DOHH2 (cell line): ENCODE data around the gene ACADS.

Source experiments
- H3F3A ChIP-seq: fragments of 200-600 bp; sonication (generic), shearing (Covaris generic); 2 replicates; pipeline ENCODE4 v1.6.0; 2016; ENCODE audit warnings: antibody characterized with exemption, mild to moderate bottlenecking; ENCODE audit not compliant: control insufficient read depth, insufficient read depth
- H3K27ac ChIP-seq: fragments of 200-600 bp; sonication (generic); 2 replicates; pipeline ENCODE4 v1.5.1; 2014; ENCODE audit warnings: low read depth, mild to moderate bottlenecking, low read length, moderate library complexity
- H3K27me3 ChIP-seq: fragments of 200-600 bp; sonication (generic); 2 replicates; pipeline ENCODE4 v1.6.1; 2014; ENCODE audit warnings: mild to moderate bottlenecking, low read length, mixed read lengths; ENCODE audit not compliant: control insufficient read depth
- H3K36me3 ChIP-seq: fragments of 200-600 bp; sonication (generic); 2 replicates; pipeline ENCODE4 v1.6.1; 2014; ENCODE audit warnings: mild to moderate bottlenecking, low read length, moderate library complexity, mixed read lengths; ENCODE audit not compliant: control insufficient read depth
- H3K4me1 ChIP-seq: fragments of 200-600 bp; sonication (generic); 2 replicates; pipeline ENCODE4 v1.6.1; 2014; ENCODE audit warnings: mild to moderate bottlenecking, low read length, mixed read lengths; ENCODE audit not compliant: control insufficient read depth
- H3K4me2 ChIP-seq: fragments of 200-600 bp; sonication (generic); 2 replicates; pipeline ENCODE4 v1.6.0; 2014; ENCODE audit warnings: mild to moderate bottlenecking, low read length, moderate library complexity
- H3K4me3 ChIP-seq: fragments of 200-600 bp; sonication (generic); 2 replicates; pipeline ENCODE4 v1.5.1; 2014; ENCODE audit warnings: mild to moderate bottlenecking, low read length, mixed read lengths
- H3K79me2 ChIP-seq: fragments of 200-600 bp; sonication (generic); 2 replicates; pipeline ENCODE4 v1.6.1; 2014; ENCODE audit warnings: mild to moderate bottlenecking, low read length, mixed read lengths; ENCODE audit not compliant: control insufficient read depth
- H3K9me2 ChIP-seq: fragments of 200-600 bp; sonication (generic); replicated peaks from 2 replicates; pipeline ENCODE4 v1.6.1; 2014; ENCODE audit warnings: mild to moderate bottlenecking, low read length, mixed read lengths; ENCODE audit not compliant: control insufficient read depth
- H3K9me3 ChIP-seq: fragments of 200-600 bp; sonication (generic); 2 replicates; pipeline ENCODE4 v1.6.1; 2014; ENCODE audit warnings: antibody characterized with exemption, low read length, mixed read lengths; ENCODE audit not compliant: control insufficient read depth, insufficient read depth
- H4K20me1 ChIP-seq: fragments of 200-600 bp; sonication (generic); 2 replicates; pipeline ENCODE4 v1.6.0; 2014; ENCODE audit warnings: low read depth, mild to moderate bottlenecking, antibody characterized with exemption, low read length, moderate library complexity; ENCODE audit not compliant: control insufficient read depth, insufficient read depth
- EZH2phosphoT487 ChIP-seq: fragments of 200-600 bp; sonication (generic); IDR thresholded peaks from 2 replicates; pipeline ENCODE4 v1.6.1; 2017; ENCODE audit warnings: borderline replicate concordance, mild to moderate bottlenecking, antibody characterized with exemption, low read length, moderate library complexity, mixed read lengths
- TF ChIP-seq, protein P1 (sequence below): fragments of 200-600 bp; sonication (generic); IDR thresholded peaks from one replicate; pipeline ENCODE4 v1.5.1; 2014; ENCODE audit warnings: antibody characterized with exemption, mild to moderate bottlenecking, low read depth, low read length; ENCODE audit not compliant: poor library complexity, severe bottlenecking

Gene ACADS

DNA sequence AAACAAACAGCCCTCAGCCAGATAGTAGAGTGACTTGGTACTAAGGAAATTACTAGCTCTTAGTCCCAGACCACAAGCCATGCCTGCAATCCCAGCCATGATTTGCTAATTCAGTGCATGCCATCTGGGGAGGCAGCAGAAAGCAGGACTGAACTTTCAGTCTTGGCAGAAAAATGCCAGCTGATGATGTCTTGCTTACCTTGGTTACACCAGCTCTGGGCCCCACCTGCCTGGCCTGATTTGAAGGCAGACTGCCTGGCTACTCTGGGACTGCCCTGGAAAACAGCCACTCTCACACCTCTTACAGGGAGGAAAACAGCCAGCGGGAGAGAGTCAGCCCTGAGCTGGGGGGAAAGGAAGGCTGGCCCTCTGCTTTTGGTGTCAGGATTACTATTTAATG lies 20.0 kb upstream of the ACADS start:
- H3K27ac ChIP-seq: no peak overlapping the region

DNA sequence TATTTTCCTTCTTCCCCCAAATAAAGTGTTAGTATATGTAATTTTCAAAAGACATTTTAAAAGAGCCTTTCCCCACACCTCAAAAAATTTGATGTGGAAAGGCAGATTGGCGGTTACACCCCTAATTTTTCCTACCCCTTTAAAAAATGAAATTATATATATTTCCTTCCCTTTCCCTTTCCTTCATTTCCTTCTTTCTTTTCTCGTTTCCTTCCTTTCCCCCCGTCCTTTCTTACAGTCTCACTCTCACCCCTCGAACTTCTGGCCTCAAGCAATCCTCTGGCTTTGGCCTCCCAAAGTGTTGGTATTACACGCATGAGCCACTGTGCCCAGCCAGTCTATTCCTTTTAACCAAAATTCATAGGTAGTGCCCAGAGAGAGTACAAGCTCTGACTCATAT lies 19.6 kb upstream of the ACADS start:
- peaks cover 34% of the 10 kb centered on the region for H3K36me3 ChIP-seq
- H3F3A ChIP-seq: peaks cover 12% of the 10 kb centered on the region
- no peak overlapping the region for H3K4me3 ChIP-seq
- H3K9me2 ChIP-seq: no peaks in the 10 kb centered on the region
- H3K4me2 ChIP-seq: no peak overlapping the region
- peaks cover 8% of the 10 kb centered on the region for H3K4me1 ChIP-seq
- H3K27me3 ChIP-seq: no peaks in the 10 kb centered on the region
- peaks cover 7% of the 10 kb centered on the region for H3K79me2 ChIP-seq
- H3K27ac ChIP-seq: no peak overlapping the region
- no peaks in the 10 kb centered on the region for H4K20me1 ChIP-seq
- no peaks in the 10 kb centered on the region for H3K9me3 ChIP-seq
- TF ChIP-seq, protein P1, sequence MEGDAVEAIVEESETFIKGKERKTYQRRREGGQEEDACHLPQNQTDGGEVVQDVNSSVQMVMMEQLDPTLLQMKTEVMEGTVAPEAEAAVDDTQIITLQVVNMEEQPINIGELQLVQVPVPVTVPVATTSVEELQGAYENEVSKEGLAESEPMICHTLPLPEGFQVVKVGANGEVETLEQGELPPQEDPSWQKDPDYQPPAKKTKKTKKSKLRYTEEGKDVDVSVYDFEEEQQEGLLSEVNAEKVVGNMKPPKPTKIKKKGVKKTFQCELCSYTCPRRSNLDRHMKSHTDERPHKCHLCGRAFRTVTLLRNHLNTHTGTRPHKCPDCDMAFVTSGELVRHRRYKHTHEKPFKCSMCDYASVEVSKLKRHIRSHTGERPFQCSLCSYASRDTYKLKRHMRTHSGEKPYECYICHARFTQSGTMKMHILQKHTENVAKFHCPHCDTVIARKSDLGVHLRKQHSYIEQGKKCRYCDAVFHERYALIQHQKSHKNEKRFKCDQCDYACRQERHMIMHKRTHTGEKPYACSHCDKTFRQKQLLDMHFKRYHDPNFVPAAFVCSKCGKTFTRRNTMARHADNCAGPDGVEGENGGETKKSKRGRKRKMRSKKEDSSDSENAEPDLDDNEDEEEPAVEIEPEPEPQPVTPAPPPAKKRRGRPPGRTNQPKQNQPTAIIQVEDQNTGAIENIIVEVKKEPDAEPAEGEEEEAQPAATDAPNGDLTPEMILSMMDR: no peak
- no peak for TF ChIP-seq EZH2phosphoT487

More for the DNA sequence above, 20.0 kb upstream of the ACADS start:
- TF ChIP-seq EZH2phosphoT487: no peak
- TF ChIP-seq, protein P1: no peak
- peaks cover 12% of the 10 kb centered on the region for H3F3A ChIP-seq
- no peaks in the 10 kb centered on the region for H3K27me3 ChIP-seq
- H3K36me3 ChIP-seq: peaks cover 35% of the 10 kb centered on the region
- no peaks in the 10 kb centered on the region for H3K9me3 ChIP-seq
- peaks cover 3% of the 10 kb centered on the region for H3K79me2 ChIP-seq
- H3K9me2 ChIP-seq: no peaks in the 10 kb centered on the region
- no peak overlapping the region for H3K4me2 ChIP-seq
- peaks cover 7% of the 10 kb centered on the region for H3K4me1 ChIP-seq
- H3K4me3 ChIP-seq: no peak overlapping the region
- no peaks in the 10 kb centered on the region for H4K20me1 ChIP-seq

DNA sequence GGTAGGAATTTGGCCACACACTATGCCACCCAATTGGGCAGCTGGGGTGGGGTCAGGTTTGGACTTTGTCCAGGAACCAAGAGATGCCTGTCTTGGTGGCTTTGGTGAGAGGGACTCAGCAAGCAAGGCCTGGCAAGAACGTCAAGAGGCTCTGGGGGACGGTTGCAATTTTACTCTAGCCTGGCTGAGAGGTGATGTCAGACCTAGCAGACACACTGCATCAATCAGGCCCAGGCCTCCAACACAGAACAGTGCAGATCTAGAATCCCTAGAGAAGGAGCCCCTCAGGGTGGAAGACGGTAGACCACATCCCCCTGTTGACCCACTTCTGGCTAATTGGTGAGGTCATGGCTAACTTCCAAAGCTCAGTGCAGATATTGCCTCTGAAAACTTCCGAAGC lies 17.0 kb upstream of the ACADS start:
- Histone ChIP-seq H3K4me2 (no peak overlapping the region), H3K9me2 (no peaks in the 10 kb centered on the region), H3K4me3 (no peak overlapping the region), H3K4me1 (peaks cover 25% of the 10 kb centered on the region), H3K27ac (no peak overlapping the region), H3K27me3 (no peaks in the 10 kb centered on the region), H3F3A (peaks cover 30% of the 10 kb centered on the region), H3K36me3 (peaks cover 20% of the 10 kb centered on the region), H3K9me3 (no peaks in the 10 kb centered on the region), H3K79me2 (peaks cover 17% of the 10 kb centered on the region), H4K20me1 (no peaks in the 10 kb centered on the region)
- no peak for TF ChIP-seq EZH2phosphoT487
- TF ChIP-seq, protein P1: no peak
